Liver (tissue), 9 donors: ENCODE data around the gene RPS19BP1. TPM values are rescaled to one million over a fixed set of nuclear protein-coding genes. Genes with fewer than 3 reads are reported as not detected.
A peak's percentile ranks its signal among the peaks of the same experiment; 100 is the strongest.

ENCODE experiments used
- DNase-seq: peaks from one replicate; pipeline ENCODE4 v3.0.0-alpha.2; 2017; ENCODE audit warnings: low spot score
- H3K27ac ChIP-seq, 2 donors: one replicate each; pipeline ENCODE4 v1.7.0; 2013; ENCODE audit warnings: inconsistent platforms in 2 of 2, low read length in 2 of 2, control low read depth in 1 of 2, low read depth in 1 of 2, mild to moderate bottlenecking in 1 of 2
- H3K27me3 ChIP-seq, 4 donors: one replicate each; pipeline versions ENCODE4 v1.6.1 to v1.7.0; 2013; ENCODE audit warnings: low read length in 3 of 4, inconsistent platforms in 1 of 4, mild to moderate bottlenecking in 1 of 4, moderate library complexity in 1 of 4; ENCODE audit not compliant: control insufficient read depth in 4 of 4, insufficient read depth in 4 of 4
- H3K36me3 ChIP-seq, 4 donors: one replicate each; pipeline versions ENCODE4 v1.6.1 to v1.7.0; 2013; ENCODE audit warnings: low read length in 3 of 4, mild to moderate bottlenecking in 3 of 4, low read depth in 1 of 4, moderate library complexity in 1 of 4; ENCODE audit not compliant: control insufficient read depth in 4 of 4, insufficient read depth in 3 of 4
- H3K4me1 ChIP-seq, 4 donors: one replicate each; pipeline versions ENCODE4 v1.6.1 to v1.7.0; 2013; ENCODE audit warnings: low read length in 3 of 4, mild to moderate bottlenecking in 3 of 4, moderate library complexity in 1 of 4; ENCODE audit not compliant: control insufficient read depth in 4 of 4, insufficient read depth in 4 of 4
- H3K4me3 ChIP-seq, 3 donors: one replicate each; pipeline versions ENCODE4 v1.6.1 to v1.7.0; 2013; ENCODE audit warnings: low read length in 3 of 3, control low read depth in 1 of 3, low read depth in 1 of 3, mild to moderate bottlenecking in 1 of 3
- H3K9ac ChIP-seq, 2 donors: one replicate each; pipeline ENCODE4 v1.7.0; 2013; ENCODE audit warnings: low read length in 2 of 2, mild to moderate bottlenecking in 2 of 2, moderate library complexity in 2 of 2, control low read depth in 1 of 2, low read depth in 1 of 2
- H3K9me3 ChIP-seq, 4 donors: one replicate each; pipeline versions ENCODE4 v1.6.1 to v1.7.0; 2013; ENCODE audit warnings: low read length in 3 of 4; ENCODE audit not compliant: control insufficient read depth in 4 of 4
- ATF3 ChIP-seq: IDR thresholded peaks from 2 replicates; pipeline ENCODE4 v1.6.1; 2016; ENCODE audit warnings: antibody characterized with exemption
- CTCF ChIP-seq: fragments of 150-350 bp; IDR thresholded peaks from 2 replicates; pipeline ENCODE4 v1.5.1; 2017; ENCODE audit warnings: improper control_type of control experiment, low read depth, low read length; ENCODE audit not compliant: missing input control
- EGR1 ChIP-seq, 2 donors: IDR thresholded peaks; 2 replicates each; pipeline ENCODE4 v1.6.1; 2016 to 2018; ENCODE audit warnings: antibody characterized with exemption in 2 of 2, low read depth in 2 of 2
- FOXA1 ChIP-seq: IDR thresholded peaks from 2 replicates; pipeline ENCODE4 v1.6.1; 2016; ENCODE audit warnings: antibody characterized with exemption
- FOXA2 ChIP-seq: IDR thresholded peaks from 2 replicates; pipeline ENCODE4 v1.6.1; 2016; ENCODE audit warnings: antibody characterized with exemption
- GABPA ChIP-seq, 2 donors: IDR thresholded peaks in 1 of 2; conservative IDR thresholded peaks in 1 of 2; 2 replicates each; pipeline ENCODE4 v1.6.1; 2016; ENCODE audit warnings: antibody characterized with exemption in 2 of 2, mild to moderate bottlenecking in 1 of 2, moderate library complexity in 1 of 2
- HNF4A ChIP-seq, 2 donors: conservative IDR thresholded peaks; 2 replicates each; pipeline ENCODE4 v1.6.1; 2016; ENCODE audit warnings: antibody characterized with exemption in 2 of 2, mild to moderate bottlenecking in 2 of 2
- JUND ChIP-seq, 2 donors: IDR thresholded peaks; 2 replicates each; pipeline ENCODE4 v1.6.1; 2016; ENCODE audit warnings: antibody characterized with exemption in 2 of 2
- MAX ChIP-seq: IDR thresholded peaks from 2 replicates; pipeline ENCODE4 v1.6.1; 2016; ENCODE audit warnings: antibody characterized with exemption
- RAD21 ChIP-seq, 2 donors: IDR thresholded peaks; 2 replicates each; pipeline ENCODE4 v1.6.1; 2016; ENCODE audit warnings: antibody characterized with exemption in 2 of 2, mild to moderate bottlenecking in 2 of 2
- REST ChIP-seq: IDR thresholded peaks from 2 replicates; pipeline ENCODE4 v1.6.1; 2016; ENCODE audit warnings: antibody characterized with exemption, mild to moderate bottlenecking
- RXRA ChIP-seq, 2 donors: IDR thresholded peaks; 2 replicates each; pipeline ENCODE4 v1.6.1; 2017 to 2018; ENCODE audit warnings: antibody characterized with exemption in 2 of 2, mild to moderate bottlenecking in 1 of 2
- SP1 ChIP-seq: IDR thresholded peaks from 2 replicates; pipeline ENCODE4 v1.6.1; 2018; ENCODE audit warnings: antibody characterized with exemption, mild to moderate bottlenecking
- TAF1 ChIP-seq: conservative IDR thresholded peaks from 2 replicates; pipeline ENCODE4 v1.6.1; 2016; ENCODE audit warnings: antibody characterized with exemption, mild to moderate bottlenecking
- YY1 ChIP-seq: IDR thresholded peaks from 2 replicates; pipeline ENCODE4 v1.6.1; 2016; ENCODE audit warnings: antibody characterized with exemption, mild to moderate bottlenecking
- ZBTB33 ChIP-seq: IDR thresholded peaks from 2 replicates; pipeline ENCODE4 v1.6.1; 2016; ENCODE audit warnings: antibody characterized with exemption
- WGBS: extraction: QIAGEN DNeasy Blood & Tissue Kit; methylation state at CpG from one replicate; pipeline ENCODE4 v1.1.7; 2013; 5-methylcytosine and 5-hydroxymethylcytosine counted together
- polyA plus RNA-seq, 2 donors: library from polyadenylated mRNA; stranded (reverse) in 1 of 2; unstranded in 1 of 2; fragments of 200-250 nt in 1 of 2; fragments of >200 nt in 1 of 2; fragmentation: Nextera tagmentation in 1 of 2; extraction: Ambion mirVana in 1 of 2; gene quantifications; one replicate each; pipeline versions ENCODE4 v1.2.1 to v1.2.3, GENCODE V29; 2013 to 2015
- total RNA-seq, 2 donors: library from RNA; depleted of rRNA; stranded (reverse); fragments of >200 nt; gene quantifications; one replicate each; pipeline ENCODE4 v1.2.3, GENCODE V29; 2014
- donor health status: healthy.
- donor health status: healthy.
- donor health status: healthy.
- donor health status: healthy.
- donor health status: healthy.

RPS19BP1 gene
- total and polyA plus RNA-seq, 4 donors: 36.3 to 89.6 (median 63.3) TPM

- peak overlapping the region in 1 of 3 donors; percentile 12 for H3K4me3 ChIP-seq
- peaks cover 0 to 4% (median 1%) of the 10 kb centered on the region in 4 donors for H3K36me3 ChIP-seq
- DNase-seq: peak; percentile 92
- H3K9ac ChIP-seq: no peak overlapping the region
- H3K9me3 ChIP-seq: no peaks in the 10 kb centered on the region
- no peak overlapping the region for H3K27ac ChIP-seq
- 9% methylated on average over 41 of the region's 41 CpGs for WGBS
- TF ChIP-seq TAF1 (no peak), RAD21 (IDR thresholded peaks at IDR 0.05) (peak; percentile 83 to 89), CTCF (peak; percentile 83)
- peaks cover 12 to 32% (median 25%) of the 10 kb centered on the region in 4 donors for H3K4me1 ChIP-seq
- H3K27me3 ChIP-seq: no peaks in the 10 kb centered on the region
Observed at GRCh38 chr22:39534591-39535356, 2.2 kb upstream of the RPS19BP1 start.

- Histone ChIP-seq H3K9me3 (no peaks in the 10 kb centered on the region), H3K4me1 (peaks cover 15 to 38% (median 31%) of the 10 kb centered on the region in 4 donors), H3K4me3 (no peak overlapping the region), H3K27me3 (no peaks in the 10 kb centered on the region), H3K27ac (no peak overlapping the region), H3K9ac (no peak overlapping the region), H3K36me3 (peaks cover 0 to 6% (median 4%) of the 10 kb centered on the region in 4 donors)
- TF ChIP-seq FOXA1 (no peak), JUND (IDR thresholded peaks at IDR 0.05) (no peak), HNF4A (conservative IDR thresholded peaks at IDR 0.05) (no peak), EGR1 (IDR thresholded peaks at IDR 0.05; ENCODE audit: low read depth in 2 of 2) (no peak), YY1 (no peak), FOXA2 (no peak), SP1 (no peak), ZBTB33 (no peak), RXRA (IDR thresholded peaks at IDR 0.05) (no peak), RAD21 (IDR thresholded peaks at IDR 0.05) (no peak), MAX (no peak), TAF1 (no peak), ATF3 (no peak), GABPA (IDR thresholded peaks at IDR 0.05 in 1 of 2, conservative IDR thresholded peaks at IDR 0.05 in 1 of 2) (no peak), CTCF (no peak), REST (no peak)
- DNase-seq: no peak
- WGBS: 84% methylated on average over 12 of the region's 12 CpGs
Observed at GRCh38 chr22:39534092-39534506, 1.6 kb upstream of the RPS19BP1 start.
